Transverse colon (tissue), 4 donors: Measurements from ENCODE around the gene RDH8. TPM values are rescaled to one million over a fixed set of nuclear protein-coding genes. Genes with fewer than 3 reads are reported as not detected.

Experiments
- DNase-seq: peaks from one replicate; pipeline ENCODE4 v3.0.0-alpha.2; 2019
- H3K27ac ChIP-seq, 4 donors: fragments of 200-600 bp; sonication (generic); 2 replicates each; pipeline ENCODE4 v1.5.1; 2016 to 2018; ENCODE audit warnings: inconsistent platforms in 4 of 4
- H3K27me3 ChIP-seq: fragments of 200-600 bp; sonication (generic); 2 replicates; pipeline ENCODE4 v1.5.1; 2017; ENCODE audit warnings: inconsistent platforms
- H3K36me3 ChIP-seq, 4 donors: fragments of 200-600 bp; sonication (generic); 2 replicates each; pipeline ENCODE4 v1.5.1; 2017 to 2019; ENCODE audit warnings: inconsistent platforms in 4 of 4
- H3K4me1 ChIP-seq, 4 donors: fragments of 200-600 bp; sonication (generic); 2 replicates each; pipeline ENCODE4 v1.5.1; 2017 to 2020; ENCODE audit warnings: inconsistent platforms in 4 of 4
- H3K4me3 ChIP-seq, 4 donors: fragments of 200-600 bp; sonication (generic); 1 replicate in 1 of 4; 2 replicates in 3 of 4; pipeline versions ENCODE4 v1.5.1 to v1.6.1; 2017 to 2019; ENCODE audit warnings: inconsistent platforms in 4 of 4
- H3K9me3 ChIP-seq, 2 donors: fragments of 200-600 bp; sonication (generic); 2 replicates each; pipeline ENCODE4 v1.5.1; 2017 to 2019; ENCODE audit warnings: inconsistent platforms in 2 of 2
- EP300 ChIP-seq: sonication (generic); formaldehyde crosslinking; IDR thresholded peaks from one replicate; pipeline ENCODE4 v1.6.1; 2017; ENCODE audit warnings: antibody characterized with exemption, low read depth
- POLR2A ChIP-seq: fragments of 450-650 bp; IDR thresholded peaks from one replicate; pipeline ENCODE4 v1.6.1; 2016; ENCODE audit warnings: antibody characterized with exemption, mild to moderate bottlenecking, moderate library complexity
- POLR2AphosphoS5 ChIP-seq, 3 donors: sonication (generic); formaldehyde crosslinking; IDR thresholded peaks; one replicate each; pipeline ENCODE4 v1.6.1; 2016; ENCODE audit warnings: antibody characterized with exemption in 3 of 3
- WGBS, 2 donors: methylation state at CpG; one replicate each; pipeline ENCODE4 v1.1.5; 2018; ENCODE audit warnings: low coverage in 1 of 2; 5-methylcytosine and 5-hydroxymethylcytosine counted together
- in situ Hi-C, 4 donors: fragments of 200-750 bp; cut with MboI; loops; one replicate each; pipeline versions ENCODE4 v1.15.0 to v1.15.1; 2017; ENCODE audit warnings: low sequenced_read_pairs in 3 of 4, low pct_ligation_motif_present in 1 of 4, low pct_unique_long_range_greater_than_20kb in 1 of 4
- intact Hi-C: fragments of 100-400 bp; cut with DNase I; formaldehyde crosslinking; loops from one replicate; pipeline ENCODE4 v1.15.1; 2023; ENCODE audit warnings: low total_unique reads
- total RNA-seq, 4 donors: library from RNA; depleted of rRNA; stranded (reverse); fragments of >200 nt; gene quantifications; one replicate each; pipeline ENCODE4 v1.1.0, GENCODE V29; 2016
- TF ChIP-seq, protein P1 (sequence below), 5 experiments: fragments of 200-600 bp in 3 of 5; fragments of 450-650 bp in 2 of 5; sonication (generic) in 3 of 5; IDR thresholded peaks; 1 replicate in 2 of 5; 2 replicates in 3 of 5; pipeline ENCODE4 v1.5.1; 2016 to 2017; ENCODE audit warnings: antibody characterized with exemption in 5 of 5, inconsistent platforms in 3 of 5, mild to moderate bottlenecking in 2 of 5, moderate library complexity in 1 of 5

RDH8 gene
- total RNA-seq, 4 donors from 2014 or later: not detected

DNA sequence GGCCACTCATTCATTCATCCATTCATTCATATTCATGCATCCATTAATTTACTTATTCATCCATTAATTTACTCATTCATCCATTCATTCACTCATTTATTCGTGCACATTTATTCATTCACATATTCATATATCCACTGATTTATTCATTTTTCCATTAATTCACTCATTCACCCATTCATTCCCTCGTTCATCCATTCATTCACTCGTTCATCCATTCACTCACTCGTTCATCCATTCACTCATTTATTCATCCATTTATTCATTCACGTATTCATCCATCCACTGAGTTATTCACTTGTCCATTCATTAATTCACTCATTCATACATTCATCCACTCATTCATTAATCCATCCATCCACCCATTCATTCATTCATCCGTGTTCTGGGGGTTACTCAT lies 41.2 kb upstream of the RDH8 start:
- Histone ChIP-seq H3K36me3 (no peaks in the 10 kb centered on the region), H3K27me3 (peaks cover under 1% of the 10 kb centered on the region), H3K4me3 (no peak overlapping the region), H3K27ac (no peak overlapping the region), H3K4me1 (no peaks in the 10 kb centered on the region), H3K9me3 (no peaks in the 10 kb centered on the region)
- intact Hi-C loops (no loop called here), in situ Hi-C loops (no loop called here)
- no peak for DNase-seq
- WGBS, 2 donors: 87% methylated on average over 6 of the region's 6 CpGs
- TF ChIP-seq EP300: no peak
- no peak for TF ChIP-seq POLR2AphosphoS5 (IDR thresholded peaks at IDR 0.05)
- TF ChIP-seq, protein P1, sequence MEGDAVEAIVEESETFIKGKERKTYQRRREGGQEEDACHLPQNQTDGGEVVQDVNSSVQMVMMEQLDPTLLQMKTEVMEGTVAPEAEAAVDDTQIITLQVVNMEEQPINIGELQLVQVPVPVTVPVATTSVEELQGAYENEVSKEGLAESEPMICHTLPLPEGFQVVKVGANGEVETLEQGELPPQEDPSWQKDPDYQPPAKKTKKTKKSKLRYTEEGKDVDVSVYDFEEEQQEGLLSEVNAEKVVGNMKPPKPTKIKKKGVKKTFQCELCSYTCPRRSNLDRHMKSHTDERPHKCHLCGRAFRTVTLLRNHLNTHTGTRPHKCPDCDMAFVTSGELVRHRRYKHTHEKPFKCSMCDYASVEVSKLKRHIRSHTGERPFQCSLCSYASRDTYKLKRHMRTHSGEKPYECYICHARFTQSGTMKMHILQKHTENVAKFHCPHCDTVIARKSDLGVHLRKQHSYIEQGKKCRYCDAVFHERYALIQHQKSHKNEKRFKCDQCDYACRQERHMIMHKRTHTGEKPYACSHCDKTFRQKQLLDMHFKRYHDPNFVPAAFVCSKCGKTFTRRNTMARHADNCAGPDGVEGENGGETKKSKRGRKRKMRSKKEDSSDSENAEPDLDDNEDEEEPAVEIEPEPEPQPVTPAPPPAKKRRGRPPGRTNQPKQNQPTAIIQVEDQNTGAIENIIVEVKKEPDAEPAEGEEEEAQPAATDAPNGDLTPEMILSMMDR (IDR thresholded peaks at IDR 0.05): no peak
- no peak for TF ChIP-seq POLR2A

DNA sequence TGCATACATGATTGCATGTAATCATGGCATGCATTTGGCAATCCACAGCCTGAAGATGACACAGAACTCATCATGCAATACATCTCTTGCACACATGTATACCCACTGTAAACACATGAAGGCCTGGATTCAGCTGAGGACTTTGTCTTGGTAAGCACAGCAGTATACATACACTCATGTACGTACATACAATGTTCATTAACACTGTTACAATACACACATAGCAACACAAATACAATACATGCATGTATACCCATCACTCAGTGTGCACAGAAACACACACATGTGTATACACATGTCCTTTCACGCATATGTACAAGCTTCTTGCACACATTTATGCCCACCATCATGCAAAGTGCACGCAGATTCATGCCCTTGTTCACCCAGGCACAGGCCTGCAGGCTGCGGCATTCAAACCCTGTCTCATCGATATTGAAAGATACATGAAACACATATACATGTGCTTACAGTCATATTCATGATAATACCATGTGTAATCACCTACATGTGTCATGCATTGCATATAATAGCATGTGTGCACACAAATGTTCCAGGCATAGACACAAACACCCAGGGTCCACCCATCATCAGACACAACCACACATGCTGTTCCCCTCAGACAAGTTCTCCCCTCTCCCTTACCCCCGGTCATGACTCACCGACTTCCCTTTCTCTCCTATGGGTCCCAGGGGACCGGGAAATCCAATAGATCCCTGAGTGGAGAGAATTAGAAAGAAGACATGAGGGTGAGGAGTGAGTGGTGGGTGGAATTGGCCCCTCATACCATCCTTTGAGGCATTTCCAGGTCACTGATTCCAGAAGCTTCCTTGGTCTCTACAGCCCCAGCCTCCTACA lies 31.6 kb upstream of the RDH8 start:
- TF ChIP-seq POLR2AphosphoS5 (IDR thresholded peaks at IDR 0.05) (no peak), EP300 (no peak), POLR2A (no peak)
- TF ChIP-seq, protein P1 (IDR thresholded peaks at IDR 0.05): no peak
- intact Hi-C loops: no loop called here

DNA sequence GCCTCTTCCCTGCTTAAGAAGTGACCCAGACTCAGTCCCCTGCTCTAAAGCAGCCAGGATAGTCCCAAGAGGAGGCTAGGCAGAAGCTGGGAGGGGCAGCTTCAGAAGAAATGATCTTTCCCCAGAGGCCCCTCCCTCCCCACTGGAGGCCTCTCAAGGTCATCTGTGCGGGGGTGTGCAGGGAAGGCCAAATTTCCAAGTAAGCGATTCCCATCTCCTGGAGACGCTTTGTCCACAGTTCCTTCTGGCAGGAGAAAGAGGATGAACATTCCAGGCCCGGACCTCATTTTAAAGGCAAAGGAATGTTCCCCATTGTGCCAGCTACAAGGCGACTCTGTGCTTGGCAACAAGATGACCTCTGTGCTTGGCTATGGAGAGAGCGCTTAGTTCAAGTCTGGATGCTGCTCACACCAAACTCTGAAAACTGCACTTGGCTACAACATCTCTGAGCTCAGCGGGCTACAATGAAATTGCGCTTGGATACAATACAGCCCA lies 26.4 kb upstream of the RDH8 start:
- no peaks in the 10 kb centered on the region for H3K9me3 ChIP-seq
- peak overlapping the region in 1 of 4 donors; percentile 34 for H3K27ac ChIP-seq

More for the DNA sequence above, 31.6 kb upstream of the RDH8 start:
- in situ Hi-C loops: no loop called here
- 77 to 90% methylated on average over 7 to 8 of the region's 8 CpGs for WGBS, 2 donors
- DNase-seq: no peak
- no peak overlapping the region for H3K27ac ChIP-seq
- no peaks in the 10 kb centered on the region for H3K4me1 ChIP-seq
- no peaks in the 10 kb centered on the region for H3K9me3 ChIP-seq
- H3K4me3 ChIP-seq: no peak overlapping the region
- no peaks in the 10 kb centered on the region for H3K36me3 ChIP-seq
- H3K27me3 ChIP-seq: no peaks in the 10 kb centered on the region

DNA sequence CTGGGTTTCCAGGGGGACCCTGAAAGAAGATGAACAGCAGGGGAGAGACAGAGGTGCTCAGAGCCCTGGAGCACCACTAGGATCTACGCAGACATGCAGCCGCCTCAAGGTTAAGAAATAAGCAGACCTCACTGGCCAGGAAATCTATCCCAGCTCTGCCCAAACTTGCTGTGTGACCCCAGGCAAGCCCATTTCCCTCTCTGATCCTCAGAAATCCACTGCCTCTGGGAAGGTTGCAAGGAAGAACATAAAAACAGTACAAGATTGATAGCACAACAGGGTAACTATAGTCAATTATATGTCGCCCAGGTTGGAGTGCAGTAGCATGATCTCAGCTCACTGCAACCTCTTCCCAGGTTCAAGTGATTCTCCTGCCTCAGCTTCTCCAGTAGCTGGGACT lies 23.8 kb upstream of the RDH8 start:
- Histone ChIP-seq H3K4me1 (peaks cover 0 to 3% (median 0%) of the 10 kb centered on the region in 4 donors), H3K36me3 (no peaks in the 10 kb centered on the region), H3K27ac (no peak overlapping the region), H3K4me3 (no peak overlapping the region), H3K9me3 (no peaks in the 10 kb centered on the region), H3K27me3 (no peaks in the 10 kb centered on the region)
- 93% methylated on average over 3 of the region's 3 CpGs; no CpG with 5 or more reads in 1 of the 2 donors for WGBS, 2 donors
- DNase-seq: no peak
- TF ChIP-seq, protein P1 (IDR thresholded peaks at IDR 0.05): no peak
- TF ChIP-seq EP300 (no peak), POLR2A (no peak), POLR2AphosphoS5 (IDR thresholded peaks at IDR 0.05) (no peak)
- in situ Hi-C loops (no loop called here), intact Hi-C loops (no loop called here)

More for the DNA sequence above, 26.4 kb upstream of the RDH8 start:
- in situ Hi-C loops (no loop called here), intact Hi-C loops (no loop called here)
- no peaks in the 10 kb centered on the region for H3K36me3 ChIP-seq
- peak; percentile 13 for DNase-seq
- 24 to 50% methylated on average over 6 to 8 of the region's 8 CpGs for WGBS, 2 donors
- no peaks in the 10 kb centered on the region for H3K27me3 ChIP-seq
- H3K4me3 ChIP-seq: no peak overlapping the region
- no peak for TF ChIP-seq POLR2AphosphoS5 (IDR thresholded peaks at IDR 0.05)
- TF ChIP-seq EP300: no peak
- TF ChIP-seq, protein P1 (IDR thresholded peaks at IDR 0.05): no peak
- peaks cover 0 to 3% (median 0%) of the 10 kb centered on the region in 4 donors for H3K4me1 ChIP-seq
